PFSK-1 (cell line): Measurements from ENCODE around the gene C5orf15.

Source experiments
- FOXP2 ChIP-seq: optimal IDR thresholded peaks from 2 replicates; pipeline ENCODE3; 2011; ENCODE audit warnings: borderline replicate concordance, control low read depth, inconsistent platforms; ENCODE audit not compliant: insufficient read depth; ENCODE audit errors: extremely low read length, extremely low read depth
- POLR2AphosphoS5 ChIP-seq: IDR thresholded peaks from 2 replicates; pipeline ENCODE4 v1.6.1; 2012; ENCODE audit warnings: low read depth, mild to moderate bottlenecking, control low read depth, low read length, moderate library complexity
- SIN3A ChIP-seq: IDR thresholded peaks from 2 replicates; pipeline ENCODE4 v1.6.1; 2012; ENCODE audit warnings: mild to moderate bottlenecking, low read length, moderate library complexity, borderline replicate concordance; ENCODE audit not compliant: insufficient read depth
- TAF1 ChIP-seq: IDR thresholded peaks from 2 replicates; pipeline ENCODE4 v1.6.1; 2012; ENCODE audit warnings: low read length, control low read depth, borderline replicate concordance; ENCODE audit not compliant: insufficient read depth
- TF ChIP-seq, protein P1 (sequence below), 2 experiments: IDR thresholded peaks; 2 replicates each; pipeline versions ENCODE4 v1.6.1 to v1.8.0; 2011 to 2012; ENCODE audit warnings: low read depth in 2 of 2, low read length in 2 of 2, control low read depth in 1 of 2, inconsistent platforms in 1 of 2, mild to moderate bottlenecking in 1 of 2, moderate library complexity in 1 of 2; ENCODE audit not compliant: insufficient read depth in 1 of 2

C5orf15 gene

DNA sequence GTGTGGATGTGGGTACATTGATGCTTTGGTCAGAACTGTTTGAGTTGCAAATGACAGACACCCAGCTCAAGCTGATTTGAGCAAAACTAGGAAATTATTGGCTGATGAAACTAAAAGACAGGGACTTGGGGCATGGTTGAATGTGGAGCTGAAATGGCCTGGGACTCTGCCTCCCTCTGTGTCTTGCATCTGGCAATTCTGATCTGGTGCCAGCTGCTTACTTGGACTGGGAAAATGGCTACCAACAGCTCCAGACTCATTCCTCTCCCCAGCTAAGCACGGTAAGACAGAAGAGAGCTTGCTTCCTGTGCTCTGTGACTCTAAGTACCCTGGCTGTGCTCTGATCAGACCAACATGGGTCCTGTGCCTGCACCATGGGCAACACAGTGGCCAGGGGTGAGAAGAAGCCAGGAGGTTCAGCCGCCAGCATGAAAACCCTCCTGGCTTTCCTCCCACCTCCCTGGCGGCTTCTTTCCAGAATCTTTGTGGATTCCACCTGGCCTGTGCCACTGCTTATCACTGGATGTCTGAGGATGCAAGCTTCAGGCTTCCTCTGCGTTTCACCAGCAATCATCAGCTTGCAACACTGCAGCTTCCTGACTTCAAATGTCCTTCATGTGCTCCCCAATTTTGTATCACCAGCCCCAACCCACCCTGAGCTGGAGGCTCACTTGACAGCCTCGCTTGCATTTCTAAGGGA is 44.1 kb downstream of the C5orf15 start:
- no peak for TF ChIP-seq TAF1
- TF ChIP-seq SIN3A: no peak
- TF ChIP-seq POLR2AphosphoS5: no peak
- TF ChIP-seq FOXP2: no peak
- TF ChIP-seq, protein P1, sequence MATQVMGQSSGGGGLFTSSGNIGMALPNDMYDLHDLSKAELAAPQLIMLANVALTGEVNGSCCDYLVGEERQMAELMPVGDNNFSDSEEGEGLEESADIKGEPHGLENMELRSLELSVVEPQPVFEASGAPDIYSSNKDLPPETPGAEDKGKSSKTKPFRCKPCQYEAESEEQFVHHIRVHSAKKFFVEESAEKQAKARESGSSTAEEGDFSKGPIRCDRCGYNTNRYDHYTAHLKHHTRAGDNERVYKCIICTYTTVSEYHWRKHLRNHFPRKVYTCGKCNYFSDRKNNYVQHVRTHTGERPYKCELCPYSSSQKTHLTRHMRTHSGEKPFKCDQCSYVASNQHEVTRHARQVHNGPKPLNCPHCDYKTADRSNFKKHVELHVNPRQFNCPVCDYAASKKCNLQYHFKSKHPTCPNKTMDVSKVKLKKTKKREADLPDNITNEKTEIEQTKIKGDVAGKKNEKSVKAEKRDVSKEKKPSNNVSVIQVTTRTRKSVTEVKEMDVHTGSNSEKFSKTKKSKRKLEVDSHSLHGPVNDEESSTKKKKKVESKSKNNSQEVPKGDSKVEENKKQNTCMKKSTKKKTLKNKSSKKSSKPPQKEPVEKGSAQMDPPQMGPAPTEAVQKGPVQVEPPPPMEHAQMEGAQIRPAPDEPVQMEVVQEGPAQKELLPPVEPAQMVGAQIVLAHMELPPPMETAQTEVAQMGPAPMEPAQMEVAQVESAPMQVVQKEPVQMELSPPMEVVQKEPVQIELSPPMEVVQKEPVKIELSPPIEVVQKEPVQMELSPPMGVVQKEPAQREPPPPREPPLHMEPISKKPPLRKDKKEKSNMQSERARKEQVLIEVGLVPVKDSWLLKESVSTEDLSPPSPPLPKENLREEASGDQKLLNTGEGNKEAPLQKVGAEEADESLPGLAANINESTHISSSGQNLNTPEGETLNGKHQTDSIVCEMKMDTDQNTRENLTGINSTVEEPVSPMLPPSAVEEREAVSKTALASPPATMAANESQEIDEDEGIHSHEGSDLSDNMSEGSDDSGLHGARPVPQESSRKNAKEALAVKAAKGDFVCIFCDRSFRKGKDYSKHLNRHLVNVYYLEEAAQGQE (IDR thresholded peaks at IDR 0.05; ENCODE audit: insufficient read depth in 1 of 2, low read depth in 2 of 2, low read length in 2 of 2): no peak

DNA sequence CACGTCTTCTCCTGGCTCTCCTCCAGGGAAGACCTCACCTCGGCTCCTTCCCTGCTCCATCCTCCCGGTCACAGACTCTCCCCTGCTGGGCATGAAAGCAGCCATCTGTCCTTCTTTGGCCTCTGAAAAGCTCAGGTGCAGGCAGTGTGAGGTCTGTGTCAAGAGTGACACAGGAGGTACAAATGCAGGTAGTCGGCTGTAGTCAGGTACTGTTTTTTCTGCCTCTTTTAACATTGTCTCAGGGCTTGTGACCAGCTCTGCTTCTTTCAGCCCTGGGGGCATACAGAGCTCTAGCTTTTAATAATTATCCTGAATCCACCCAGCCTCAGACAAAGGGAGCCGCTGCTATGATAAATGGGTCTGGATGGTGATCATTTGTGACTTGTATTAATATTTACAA is 46.4 kb downstream of the C5orf15 start:
- TF ChIP-seq TAF1 (no peak), POLR2AphosphoS5 (no peak), FOXP2 (no peak)

DNA sequence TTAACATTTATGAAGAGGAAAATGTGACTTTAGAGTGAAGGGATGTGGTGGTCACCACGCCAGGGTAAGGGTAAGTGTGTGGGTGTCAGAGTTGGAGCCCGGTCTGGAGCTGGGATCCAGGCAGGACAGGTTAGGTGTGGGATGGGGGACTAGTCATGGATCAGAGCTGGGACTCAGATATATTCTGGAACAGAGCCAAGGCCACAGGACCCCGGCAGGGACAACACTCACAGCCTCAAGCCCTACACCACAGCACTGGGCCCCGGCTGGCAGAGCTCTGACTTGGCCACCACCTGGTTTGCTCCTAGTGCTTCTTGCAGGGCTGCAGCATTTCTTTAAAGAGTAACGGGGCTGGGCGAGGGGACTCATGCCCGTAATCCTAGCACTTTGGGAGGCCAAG is 47.4 kb downstream of the C5orf15 start:
- TF ChIP-seq FOXP2: no peak
- TF ChIP-seq POLR2AphosphoS5: no peak
- TF ChIP-seq, protein P1 (IDR thresholded peaks at IDR 0.05; ENCODE audit: insufficient read depth in 1 of 2, low read depth in 2 of 2, low read length in 2 of 2): no peak

DNA sequence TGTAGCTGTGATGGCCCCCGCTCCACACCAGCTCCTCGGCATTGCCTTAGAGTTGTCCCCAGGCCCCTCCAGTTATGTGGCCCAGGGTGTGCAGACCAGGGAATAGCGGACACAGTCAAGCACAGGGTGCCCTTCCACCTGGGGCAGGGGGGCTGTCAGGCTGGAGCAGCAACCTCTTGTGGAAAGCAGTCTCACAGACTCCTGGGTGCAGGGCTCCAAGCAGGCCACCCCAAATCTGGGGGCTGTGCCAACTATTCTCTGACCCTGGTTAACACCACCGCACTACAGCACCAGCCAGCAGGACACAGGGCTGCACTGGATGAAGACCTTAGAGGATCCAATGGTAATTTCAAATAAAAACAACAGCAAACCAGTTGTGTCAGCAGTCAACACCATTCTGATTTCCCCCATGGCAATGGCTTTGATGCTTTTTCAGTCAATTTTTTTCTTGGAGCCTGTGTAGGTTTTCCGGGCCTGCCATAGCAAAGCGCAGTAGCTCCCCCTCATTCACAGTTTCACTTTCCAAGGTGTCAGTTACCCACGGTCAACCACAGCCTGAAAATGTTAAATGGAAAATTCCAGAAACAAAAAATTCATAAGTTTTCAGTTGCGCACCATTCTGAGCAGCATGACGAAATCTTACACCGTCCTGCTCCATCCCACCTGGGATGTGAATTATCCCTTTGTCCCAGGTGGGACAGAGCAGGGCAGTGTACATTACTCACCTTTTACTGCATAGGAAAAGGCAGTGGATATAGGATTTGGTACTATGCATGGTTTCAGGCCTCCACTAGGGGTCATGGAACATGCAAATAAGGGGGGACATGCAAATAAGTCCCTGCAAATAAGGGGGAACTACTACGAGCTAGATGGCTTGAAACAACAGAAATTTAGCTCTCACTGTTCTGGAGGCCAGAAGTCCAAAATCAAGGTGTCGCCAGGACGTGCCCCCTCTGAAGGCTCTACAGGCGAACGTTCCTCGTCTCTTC is 49.0 kb downstream of the C5orf15 start:
- TF ChIP-seq, protein P1 (IDR thresholded peaks at IDR 0.05; ENCODE audit: insufficient read depth in 1 of 2, low read depth in 2 of 2, low read length in 2 of 2): no peak
- TF ChIP-seq TAF1 (no peak), SIN3A (no peak)

DNA sequence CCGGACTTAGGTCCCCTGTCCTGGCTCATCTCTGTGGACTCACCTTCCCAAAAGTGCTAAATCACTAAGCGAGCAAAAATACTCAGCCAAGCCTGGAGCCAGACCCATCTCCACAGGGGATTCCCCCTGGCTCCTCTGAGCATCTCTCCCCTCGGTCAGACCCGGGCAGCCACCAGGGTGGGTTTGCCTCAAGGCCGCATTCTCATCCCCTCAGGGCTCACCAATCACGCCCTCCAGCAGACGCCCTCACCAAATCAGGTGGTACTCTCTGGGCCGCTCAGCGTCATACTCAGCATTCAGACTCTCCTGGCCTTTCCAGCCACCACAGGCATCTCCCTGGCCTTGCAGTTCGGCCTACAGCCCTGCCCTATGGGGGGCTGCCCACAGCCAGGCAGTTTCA is 49.7 kb downstream of the C5orf15 start:
- TF ChIP-seq TAF1: no peak
- TF ChIP-seq, protein P1 (IDR thresholded peaks at IDR 0.05; ENCODE audit: insufficient read depth in 1 of 2, low read depth in 2 of 2, low read length in 2 of 2): no peak
- TF ChIP-seq POLR2AphosphoS5: no peak
- no peak for TF ChIP-seq FOXP2
- TF ChIP-seq SIN3A: no peak
